HG02798 (cell line): ENCODE measurements around the gene STAT4.

ENCODE experiments used
- ATAC-seq: cut with Tn5 transposase; IDR thresholded peaks from one replicate; pipeline ENCODE4 v1.9.1; 2021; ENCODE audit warnings: mild to moderate bottlenecking; ENCODE audit not compliant: unreplicated experiment, poor library complexity

Gene STAT4

DNA sequence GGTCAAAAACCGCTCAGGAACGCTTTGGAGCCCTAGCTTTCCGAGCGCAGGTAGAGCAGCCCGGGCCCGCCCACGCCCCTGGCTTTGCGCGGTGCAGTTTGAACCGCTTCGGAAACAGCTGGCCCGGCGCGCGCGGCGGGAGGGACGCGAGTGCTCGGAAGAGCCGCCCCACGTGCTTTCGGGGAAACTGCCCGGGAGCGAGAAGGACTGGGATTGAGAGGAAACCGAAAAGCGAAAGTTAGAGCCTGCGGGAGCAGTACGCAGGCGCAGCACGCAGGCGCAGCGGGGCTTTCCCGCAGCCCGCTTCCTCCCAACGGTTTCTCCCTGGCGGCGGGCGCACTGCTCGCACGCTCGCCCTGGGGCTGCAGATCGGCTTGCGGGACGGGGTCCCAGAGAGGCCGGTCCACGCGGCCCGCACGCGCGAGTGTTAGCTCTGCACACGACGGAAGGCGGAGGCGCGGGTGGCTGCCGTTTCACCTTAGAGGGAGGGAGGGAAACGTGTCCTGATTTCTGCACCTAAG lies 130.5 kb downstream of the STAT4 start:
- peak; percentile 82 for ATAC-seq

DNA sequence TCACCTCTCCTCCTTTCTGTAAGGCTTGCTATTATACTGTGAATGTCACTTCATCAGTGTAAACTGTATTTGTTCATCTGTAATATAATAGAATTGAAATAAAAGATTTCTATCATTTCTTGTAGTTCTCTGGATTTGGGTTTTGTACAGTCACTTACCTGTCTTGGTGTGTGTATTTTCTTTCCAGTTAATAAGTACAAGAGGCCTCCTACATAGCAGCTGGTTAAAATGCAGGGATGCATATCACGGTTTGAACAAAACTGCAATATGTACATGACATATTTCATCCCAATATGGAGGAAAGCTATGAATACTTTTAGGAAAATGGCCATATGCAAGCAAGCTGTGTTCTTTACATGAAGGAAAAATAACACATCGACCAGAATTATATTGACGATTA lies 131.4 kb downstream of the STAT4 start:
- no peak for ATAC-seq

DNA sequence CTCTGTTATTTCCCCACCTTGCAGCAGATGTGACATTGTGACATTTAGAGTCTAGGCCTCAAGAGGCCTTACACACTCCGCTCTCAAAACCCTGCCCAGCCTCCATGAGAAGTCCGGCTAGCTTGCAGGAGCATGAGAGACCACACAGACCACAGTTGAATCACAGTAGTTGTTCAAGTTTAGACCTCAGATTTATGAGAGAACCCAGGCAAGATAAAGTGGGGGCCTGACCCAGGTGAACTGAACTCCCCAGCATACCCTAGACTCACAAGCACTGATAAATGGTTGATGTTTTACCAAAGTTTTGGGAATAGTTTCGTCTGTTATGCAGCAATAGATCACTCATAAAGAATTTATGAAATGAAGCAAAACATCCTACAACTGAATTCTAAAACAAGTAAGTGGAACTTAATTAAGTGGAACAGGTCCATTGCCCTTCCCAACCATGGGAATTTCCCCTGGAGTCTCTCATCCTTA lies 132.1 kb downstream of the STAT4 start:
- ATAC-seq: no peak

DNA sequence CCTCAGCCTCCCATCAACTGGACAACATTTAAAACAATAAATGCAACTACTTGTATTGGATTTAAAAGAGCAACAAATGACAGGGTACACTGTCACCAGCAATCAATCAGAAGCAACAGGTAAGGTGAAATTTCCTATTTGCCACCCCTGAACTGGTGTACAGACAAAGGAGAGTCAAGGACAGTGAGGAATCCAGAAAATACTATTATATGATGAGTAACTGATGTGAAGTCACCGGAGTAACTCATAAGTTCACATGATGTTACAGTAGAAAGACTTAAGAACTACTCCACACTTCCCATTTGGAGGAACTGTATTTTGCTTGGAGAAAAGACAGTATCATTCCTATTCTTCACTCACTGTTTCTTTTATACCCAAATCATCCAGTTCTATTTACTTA lies 132.7 kb downstream of the STAT4 start:
- ATAC-seq: no peak

DNA sequence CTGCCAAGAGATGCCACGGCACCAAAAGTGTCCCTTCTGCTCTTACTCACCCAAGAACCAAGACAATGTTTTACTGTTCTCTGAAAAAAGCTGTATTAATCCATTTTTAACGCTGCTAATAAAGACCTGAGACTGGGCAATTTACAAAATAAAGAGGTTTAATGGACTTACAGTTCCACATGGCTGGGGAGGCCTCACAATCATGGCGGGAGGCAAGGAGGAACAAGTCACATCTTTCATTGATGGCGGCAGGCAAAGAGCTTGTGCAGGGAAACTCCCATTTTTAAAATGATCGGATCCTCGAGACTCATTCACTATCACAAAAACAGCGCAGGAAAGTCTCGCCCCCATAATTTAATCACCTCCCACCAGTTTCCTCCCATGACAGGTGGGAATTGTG lies 135.0 kb downstream of the STAT4 start:
- ATAC-seq: no peak

DNA sequence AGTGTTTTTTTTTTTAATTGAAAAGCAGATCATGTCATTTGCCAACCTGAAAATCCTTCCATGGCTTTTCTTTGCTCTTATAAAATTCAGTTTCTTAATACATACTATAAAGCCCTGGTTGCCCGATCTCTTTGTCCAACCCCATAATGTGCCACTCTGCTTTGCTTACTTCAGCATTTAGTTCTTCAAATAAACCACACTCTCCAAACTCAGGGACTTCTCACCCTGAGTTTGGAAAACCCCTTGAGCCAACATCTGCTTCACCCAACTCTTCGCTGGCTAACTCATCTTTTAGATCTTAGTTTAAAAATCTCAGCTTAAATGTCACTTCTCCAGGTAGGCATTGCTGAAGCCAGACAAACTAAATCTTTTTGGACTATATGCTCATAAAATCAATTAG lies 135.6 kb downstream of the STAT4 start:
- no peak for ATAC-seq

DNA sequence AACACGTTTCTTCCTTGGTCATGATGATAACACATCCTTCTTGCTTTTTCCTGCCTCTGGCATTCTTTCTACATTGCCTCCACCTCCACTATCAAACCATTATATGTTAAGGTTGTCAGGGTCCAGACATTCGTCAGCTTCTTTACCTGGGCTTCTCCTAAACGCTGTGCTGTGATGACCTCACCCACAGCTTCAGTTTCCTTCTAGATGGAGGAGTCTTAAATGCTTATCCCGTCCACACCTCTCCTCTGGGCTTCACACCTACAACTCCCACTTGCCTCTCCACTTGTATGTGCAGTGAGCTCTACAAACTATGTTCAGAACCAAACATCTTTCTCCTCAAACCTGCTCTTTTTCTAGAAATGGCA lies 136.2 kb downstream of the STAT4 start:
- ATAC-seq: peak; percentile 9

DNA sequence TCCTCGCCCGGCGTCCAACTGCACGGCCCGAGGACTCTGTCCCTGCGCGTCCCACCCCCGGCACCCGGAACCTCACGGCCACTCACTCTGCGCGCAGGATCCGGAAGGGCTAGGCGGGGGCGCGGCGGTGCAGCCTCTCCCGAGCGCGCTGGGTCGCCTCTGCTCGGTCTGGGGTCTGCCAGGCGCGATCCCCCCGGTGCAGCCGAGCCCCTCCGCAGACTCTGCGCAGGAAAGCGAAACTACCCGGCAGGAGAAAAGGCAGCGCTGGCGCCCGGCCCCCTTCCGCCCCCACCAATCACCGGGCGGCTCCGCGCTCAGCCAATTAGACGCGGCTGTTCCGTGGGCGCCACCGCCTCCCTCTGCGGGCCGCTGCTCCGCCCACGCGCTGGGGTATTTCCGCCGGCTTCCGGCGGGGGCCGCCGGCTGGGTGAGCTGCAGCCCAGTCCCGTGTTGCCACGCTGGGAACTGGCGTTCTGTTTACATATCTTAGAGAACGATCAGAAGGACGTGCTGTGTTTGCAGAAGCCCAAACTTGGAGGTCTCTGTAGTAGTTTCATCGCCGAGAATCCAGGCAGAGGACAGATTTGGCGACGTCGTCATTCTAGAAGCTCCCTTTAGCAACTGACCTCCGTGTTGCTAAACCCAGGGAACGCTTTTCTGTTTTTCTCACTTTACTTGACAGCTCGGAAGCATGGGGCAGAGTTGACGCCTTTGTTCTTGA lies 136.7 kb downstream of the STAT4 start, which contains the start of gene STAT1:
TSS of gene STAT1 (minus strand) at position 240 of the 721 bp plus-strand sequence. CDS start 4,168 bp downstream, outside the sequence.
- ATAC-seq: peak; percentile 85

DNA sequence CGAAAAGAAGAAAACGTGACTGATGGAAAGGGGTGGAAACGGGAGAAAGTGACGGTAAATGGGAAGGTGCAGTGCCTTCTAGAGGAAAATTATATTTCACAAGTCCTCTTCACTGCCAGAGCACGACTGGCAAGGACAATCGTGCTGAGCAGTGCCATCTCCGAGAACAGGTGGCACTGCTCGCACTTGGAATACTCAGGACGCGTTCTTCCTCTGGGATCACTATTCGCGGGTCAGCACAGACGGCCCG lies 137.2 kb downstream of the STAT4 start:
- ATAC-seq: no peak

DNA sequence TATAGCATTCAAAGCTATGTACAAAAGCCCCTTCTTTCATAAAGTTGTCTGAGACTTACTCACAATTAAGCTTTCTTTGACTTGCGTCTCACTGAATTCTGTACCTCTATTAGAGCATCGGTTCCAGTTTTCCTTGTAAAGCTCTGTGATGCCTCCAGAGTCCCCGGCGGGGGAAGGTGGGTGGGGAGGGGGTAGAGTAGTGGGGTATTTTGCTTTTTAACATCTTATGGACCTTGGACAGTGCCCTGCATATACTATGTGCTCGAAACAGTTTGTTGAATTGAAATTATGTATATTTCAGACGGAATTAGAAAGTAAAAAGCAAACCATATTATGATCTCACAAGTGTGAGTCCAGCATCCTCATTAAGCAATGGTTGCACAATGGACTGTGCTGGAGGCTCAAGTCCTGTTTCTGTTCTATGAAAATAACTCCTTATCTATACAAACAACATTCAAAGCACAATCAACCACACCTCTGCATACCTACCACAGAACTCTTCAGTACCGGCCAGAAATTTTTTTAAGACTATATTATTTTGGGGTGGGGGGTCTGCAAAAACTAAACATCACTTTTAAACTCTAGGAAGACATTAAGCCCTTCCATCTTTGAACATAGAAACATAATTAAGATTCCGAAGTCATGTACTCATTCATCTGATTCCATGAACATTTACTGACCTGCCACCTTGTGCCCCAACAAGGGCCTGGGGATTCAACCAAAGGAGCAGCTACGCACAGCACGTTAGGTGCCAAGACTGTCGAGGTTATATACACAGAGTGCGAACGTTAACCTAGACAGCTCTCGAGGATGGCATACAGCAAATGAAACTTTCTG lies 137.7 kb downstream of the STAT4 start:
- no peak for ATAC-seq

DNA sequence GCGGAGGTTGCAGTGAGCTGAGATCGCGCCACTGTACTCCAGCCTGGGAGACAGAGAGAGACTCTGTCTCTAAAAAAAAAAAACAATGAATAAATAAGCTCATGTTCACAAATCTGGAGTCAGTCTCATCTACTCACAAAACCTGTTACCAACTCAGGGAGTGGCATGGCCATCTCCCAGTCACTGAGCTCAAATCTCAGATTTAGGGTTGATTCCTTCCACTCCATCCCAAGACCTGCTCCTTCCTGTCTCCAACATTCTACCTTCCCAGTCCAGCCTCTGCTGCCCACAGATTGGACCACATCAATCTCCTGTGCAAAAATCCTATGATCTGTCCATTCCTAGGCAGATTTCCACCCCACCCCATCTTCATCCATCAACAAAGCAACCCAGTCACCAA lies 138.4 kb downstream of the STAT4 start:
- no peak for ATAC-seq

DNA sequence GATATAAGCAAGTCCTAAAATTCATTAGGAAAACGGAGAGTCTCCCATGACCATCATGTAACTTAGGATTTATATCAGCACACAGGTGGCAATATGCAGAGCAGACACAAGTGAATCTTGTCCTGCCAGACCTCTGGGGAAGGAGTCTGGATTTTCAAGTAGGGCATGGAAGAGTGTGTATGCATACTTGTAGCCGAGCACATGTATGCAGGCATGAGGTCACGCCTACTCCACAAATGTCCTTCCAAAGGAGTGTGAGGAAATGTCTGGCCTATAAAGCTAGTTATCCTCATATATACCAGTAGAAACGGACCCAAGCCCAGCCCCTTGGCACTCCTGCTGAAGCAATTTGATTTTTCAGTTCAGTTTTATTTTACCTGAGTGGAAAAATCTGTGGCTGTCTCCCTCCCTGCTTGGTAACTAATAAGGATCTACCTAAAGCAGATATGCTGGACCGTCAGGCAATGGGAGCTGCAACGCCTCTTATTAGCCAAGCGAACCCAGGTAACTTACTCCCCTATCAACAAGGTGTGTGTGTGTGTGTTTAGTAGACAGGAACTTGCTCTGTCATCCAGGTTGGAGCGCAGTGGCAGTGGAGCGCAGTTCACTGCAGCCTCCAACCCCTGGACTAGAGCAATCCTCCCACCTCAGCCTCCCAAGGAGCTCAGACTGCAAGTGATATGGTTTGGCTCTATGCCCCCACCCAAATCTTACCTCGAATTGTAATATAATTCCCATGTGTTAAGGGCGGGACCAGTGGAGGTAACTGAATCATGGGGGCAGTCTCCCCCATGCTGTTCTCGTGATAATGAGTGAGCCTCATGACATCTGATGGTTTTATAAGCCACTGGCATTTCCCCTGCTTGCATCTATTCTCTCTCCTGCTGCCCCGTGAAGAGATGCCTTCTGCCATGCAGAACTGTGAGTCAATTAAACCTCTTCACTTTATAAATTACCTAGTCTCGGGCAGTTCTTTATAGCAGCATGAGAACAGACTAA lies 139.6 kb downstream of the STAT4 start:
- no peak for ATAC-seq

DNA sequence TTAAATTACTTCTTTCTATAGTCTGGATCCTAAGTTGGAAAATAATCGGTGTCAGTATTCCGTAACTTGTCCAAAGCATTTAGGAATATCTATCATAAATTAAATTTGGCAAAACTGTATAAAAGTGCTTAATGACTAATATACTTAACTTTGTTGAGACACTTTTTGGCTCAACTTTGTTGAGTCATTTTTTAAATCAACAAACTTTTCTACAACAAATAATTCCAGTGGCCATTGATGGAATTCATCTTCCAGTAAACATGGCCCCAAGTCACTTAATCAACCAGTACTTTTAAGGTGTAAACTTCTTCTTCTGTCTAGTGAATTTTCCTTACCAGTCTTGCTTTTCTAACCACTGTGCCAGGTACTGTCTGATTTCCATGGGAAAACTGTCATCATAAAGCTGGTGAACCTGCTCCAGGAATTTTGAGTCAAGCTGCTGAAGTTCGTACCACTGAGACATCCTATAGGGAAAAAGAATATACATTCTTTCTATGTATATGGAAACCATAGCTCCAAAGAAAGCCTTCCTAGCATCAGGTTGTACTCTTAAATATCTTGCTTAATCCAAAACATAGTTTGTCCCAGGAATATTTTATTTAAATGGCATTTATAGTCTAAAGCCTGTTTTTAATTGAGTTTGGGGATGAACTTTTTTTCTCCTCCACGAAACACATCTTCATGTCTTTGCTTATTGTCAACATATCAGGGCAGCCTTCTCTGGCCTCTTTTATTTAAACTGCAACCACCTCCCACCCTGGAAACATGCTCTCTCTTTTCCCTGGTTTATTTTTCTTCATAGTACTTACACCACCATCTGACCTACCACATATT lies 141.0 kb downstream of the STAT4 start:
- ATAC-seq: no peak

DNA sequence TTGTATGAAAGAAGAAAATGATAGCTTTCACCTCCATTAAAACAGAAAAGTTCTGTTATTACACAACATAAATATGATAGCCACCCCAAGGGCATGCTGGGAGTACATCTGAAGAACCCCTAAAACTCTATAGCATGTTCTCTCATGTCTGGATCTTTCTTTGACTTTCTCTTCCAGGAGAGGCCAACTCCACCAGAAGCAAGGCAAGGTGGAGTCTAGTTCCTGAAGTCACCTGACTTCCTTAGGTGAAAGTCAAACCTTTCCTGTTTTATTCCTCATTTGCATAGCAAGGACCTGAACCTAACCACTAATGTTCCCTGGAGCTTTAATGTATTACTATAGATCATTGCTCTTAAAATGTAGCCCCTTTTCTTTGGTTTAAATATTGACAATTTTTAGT lies 142.5 kb downstream of the STAT4 start:
- ATAC-seq: no peak

DNA sequence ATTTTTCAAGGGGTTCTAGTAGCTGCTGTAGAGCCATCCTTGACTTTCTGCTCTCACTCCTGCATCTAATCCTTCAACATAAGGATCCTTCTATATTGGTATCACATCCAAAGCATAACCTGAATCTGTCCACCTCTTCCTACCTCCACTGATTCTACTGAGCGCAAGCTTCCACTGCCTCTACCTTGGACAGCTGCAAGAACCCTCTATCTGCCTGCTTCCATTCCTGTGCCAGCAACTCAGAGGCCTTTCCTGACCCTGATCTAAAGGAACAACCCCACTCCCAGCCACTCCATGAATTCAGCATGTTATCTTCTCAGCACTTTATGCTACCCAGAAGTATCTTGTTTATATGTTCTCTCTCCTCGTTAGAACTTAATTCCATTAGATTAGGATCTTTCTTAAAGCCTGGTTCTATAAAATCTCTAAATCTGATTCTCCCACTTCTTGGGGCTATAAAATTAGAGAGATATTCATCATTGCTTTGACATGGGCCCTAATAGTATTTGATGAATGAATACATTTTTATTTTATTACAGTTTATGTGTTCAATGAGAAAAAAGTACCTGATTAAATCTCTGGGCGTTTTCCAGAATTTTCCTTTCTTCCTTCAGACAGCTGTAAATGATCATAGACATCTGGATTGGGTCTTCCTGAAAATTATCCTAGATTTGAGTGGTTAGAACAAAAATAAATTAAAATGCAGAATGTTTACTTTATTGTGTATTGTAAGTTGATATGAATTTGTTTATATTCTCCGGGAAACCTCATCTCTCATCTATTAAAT lies 143.6 kb downstream of the STAT4 start:
- no peak for ATAC-seq

DNA sequence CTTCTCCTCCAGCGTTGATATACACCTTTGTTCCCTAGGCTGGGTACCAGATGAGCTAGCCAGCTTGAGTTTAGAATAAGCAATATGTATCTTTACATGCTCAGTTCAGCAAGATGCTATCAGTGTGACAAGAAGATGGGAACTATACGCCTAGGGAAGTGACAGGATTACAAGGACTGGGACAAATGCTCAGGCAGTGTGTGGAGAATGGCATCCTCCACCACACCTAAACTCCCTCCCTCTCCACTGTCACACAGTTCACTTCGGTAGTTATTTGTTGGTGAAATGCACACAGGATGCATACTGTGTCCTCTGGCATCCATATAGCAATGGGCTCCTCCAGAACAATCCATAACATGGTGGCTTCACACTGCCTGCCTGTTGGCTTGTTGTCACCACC lies 144.5 kb downstream of the STAT4 start:
- ATAC-seq: no peak

DNA sequence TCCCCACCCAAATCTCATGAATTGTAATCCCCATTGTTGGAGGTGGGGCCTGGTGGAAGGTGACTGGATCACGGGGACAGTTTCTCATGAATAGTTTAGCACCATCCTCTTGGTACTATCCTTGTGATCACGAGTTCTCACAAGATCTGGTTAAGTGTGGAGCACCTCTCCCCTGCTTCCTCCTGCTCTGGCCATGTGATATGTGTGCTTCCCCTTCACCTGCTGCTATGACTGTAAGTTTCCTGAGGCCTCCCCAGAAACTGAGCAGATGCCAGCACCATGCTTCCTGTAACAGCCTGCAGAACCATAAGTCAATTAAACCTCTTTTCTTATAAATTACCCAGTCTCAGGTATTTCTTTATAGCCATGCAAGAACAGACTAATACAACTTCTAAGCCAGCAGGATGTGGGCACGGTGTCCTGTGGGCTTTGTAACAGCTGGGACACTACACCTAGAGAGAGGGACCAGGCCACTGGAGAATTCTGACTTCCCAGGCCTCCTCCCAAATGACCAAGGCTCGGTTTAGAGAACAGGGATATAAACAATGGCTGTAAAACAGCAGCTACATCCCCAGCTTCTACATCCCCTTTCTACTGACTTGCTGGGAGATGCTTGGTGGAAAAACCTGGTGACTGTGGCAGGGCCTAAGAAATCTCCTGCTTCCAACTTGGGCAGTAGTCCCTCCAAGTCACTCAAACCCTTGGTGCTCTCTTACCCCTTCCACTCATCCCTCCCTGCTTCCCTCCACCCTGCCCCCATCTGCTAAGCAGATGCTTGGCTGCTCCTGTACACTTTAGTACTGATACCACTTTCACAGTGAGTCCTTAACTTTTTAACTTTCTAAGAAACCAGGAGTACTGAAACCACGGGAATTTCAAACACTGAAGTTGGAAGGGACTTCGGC lies 147.1 kb downstream of the STAT4 start:
- no peak for ATAC-seq

DNA sequence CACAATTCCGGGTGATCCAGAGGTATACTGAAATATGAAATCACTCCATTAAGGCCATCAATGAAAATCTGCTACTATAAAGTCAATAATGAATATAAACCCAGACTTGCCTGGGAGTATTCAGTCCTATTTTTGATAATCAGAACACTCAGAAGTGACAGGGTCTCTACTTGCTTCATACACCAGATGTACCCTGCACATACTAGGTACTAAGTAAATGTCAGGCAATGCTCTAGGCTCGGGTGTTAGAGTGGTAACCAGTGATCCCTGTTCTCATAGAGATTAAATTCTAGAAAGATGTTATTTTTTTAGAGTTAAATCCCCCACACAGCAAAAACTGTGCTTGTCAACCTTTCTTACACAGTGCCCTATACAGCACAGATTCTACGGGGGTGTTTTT lies 149.2 kb downstream of the STAT4 start:
- ATAC-seq: no peak
